Erythroblast (primary cell): ENCODE results near the gene TTC9C.
"Not testable (repeated sequence)": the region's sequence is repeated elsewhere in the genome, so short reads cannot be mapped to it uniquely, and the experiment has no call there.

Experiments
- GATA1 ChIP-seq: IDR thresholded peaks from 2 replicates; pipeline ENCODE4 v1.6.1; 2011; ENCODE audit warnings: low read depth, mild to moderate bottlenecking, control low read depth, low read length, moderate library complexity
- POLR2A ChIP-seq: IDR thresholded peaks from 2 replicates; pipeline ENCODE4 v1.6.1; 2011; ENCODE audit warnings: mild to moderate bottlenecking, low read length

GRCh38 chr11:62703921-62704320, 24.4 kb upstream of the TTC9C start:
- TF ChIP-seq POLR2A, GATA1: not testable (repeated sequence)
